Neural progenitor cell (in vitro differentiated cells): Measurements from ENCODE around the gene BMPR1A. TPM values are rescaled to one million over a fixed set of nuclear protein-coding genes. Genes with fewer than 3 reads are reported as not detected.

Experiments used
- DNase-seq: peaks from one replicate; pipeline ENCODE4 v3.0.0-alpha.2; 2016; ENCODE audit warnings: low spot score
- H2AFZ ChIP-seq: fragments of 200-600 bp; sonication (generic); replicated peaks from 2 replicates; pipeline ENCODE4 v1.6.1; 2016; ENCODE audit warnings: antibody characterized with exemption
- H3F3A ChIP-seq: fragments of 200-600 bp; sonication (generic); 2 replicates; pipeline ENCODE4 v1.6.1; 2016; ENCODE audit warnings: antibody characterized with exemption, low read depth
- H3K27ac ChIP-seq: fragments of 200-600 bp; sonication (generic); 2 replicates; pipeline ENCODE4 v1.5.1; 2016; ENCODE audit warnings: mild to moderate bottlenecking
- H3K27me3 ChIP-seq: fragments of 200-600 bp; sonication (generic); 2 replicates; pipeline ENCODE4 v1.6.1; 2016; ENCODE audit warnings: mild to moderate bottlenecking, moderate library complexity
- H3K36me3 ChIP-seq: fragments of 200-600 bp; sonication (generic); 2 replicates; pipeline ENCODE4 v1.5.1; 2016
- H3K4me1 ChIP-seq: fragments of 200-600 bp; sonication (generic); 2 replicates; pipeline ENCODE4 v1.6.1; 2016; ENCODE audit warnings: mixed run types
- H3K4me2 ChIP-seq: fragments of 200-600 bp; sonication (generic); 2 replicates; pipeline ENCODE4 v1.6.1; 2016
- H3K4me3 ChIP-seq: fragments of 200-600 bp; sonication (generic); 2 replicates; pipeline ENCODE4 v1.5.1; 2016
- H3K79me2 ChIP-seq: fragments of 200-600 bp; sonication (generic); 2 replicates; pipeline ENCODE4 v1.6.1; 2016; ENCODE audit warnings: low read depth
- H3K9ac ChIP-seq: fragments of 200-600 bp; sonication (generic); 2 replicates; pipeline ENCODE4 v1.6.1; 2016
- H3K9me3 ChIP-seq: fragments of 200-600 bp; sonication (generic); 2 replicates; pipeline ENCODE4 v1.5.1; 2016; ENCODE audit warnings: low read depth
- H4K20me1 ChIP-seq: fragments of 200-600 bp; sonication (generic); 2 replicates; pipeline ENCODE4 v1.6.1; 2016; ENCODE audit warnings: low read depth
- H3K27ac Mint-ChIP-seq: 3 replicates; pipeline ENCODE4 v1.8.0; 2021; ENCODE audit warnings: mixed read lengths
- H3K27me3 Mint-ChIP-seq: 2 replicates; pipeline ENCODE4 v1.8.0; 2022; ENCODE audit warnings: low read depth, mild to moderate bottlenecking, inconsistent platforms, moderate library complexity, mixed read lengths; ENCODE audit not compliant: insufficient read depth
- H3K36me3 Mint-ChIP-seq: 3 replicates; pipeline ENCODE4 v1.8.0; 2021; ENCODE audit warnings: mixed read lengths
- H3K4me1 Mint-ChIP-seq: 3 replicates; pipeline ENCODE4 v1.8.0; 2021; ENCODE audit warnings: mixed read lengths
- H3K4me3 Mint-ChIP-seq: 3 replicates; pipeline ENCODE4 v1.8.0; 2021; ENCODE audit warnings: mild to moderate bottlenecking, moderate library complexity, mixed read lengths
- H3K9me3 Mint-ChIP-seq: 3 replicates; pipeline ENCODE4 v1.8.0; 2020; ENCODE audit warnings: mixed read lengths
- CTCF ChIP-seq: fragments of 200-600 bp; sonication (generic); IDR thresholded peaks from 2 replicates; pipeline ENCODE4 v1.5.1; 2017; ENCODE audit warnings: antibody characterized with exemption, mild to moderate bottlenecking
- EZH2 ChIP-seq: fragments of 200-600 bp; sonication (generic); IDR thresholded peaks from 2 replicates; pipeline ENCODE4 v1.6.1; 2017; ENCODE audit warnings: antibody characterized with exemption, mild to moderate bottlenecking, moderate library complexity
- EZH2phosphoT487 ChIP-seq: fragments of 200-600 bp; sonication (generic); IDR thresholded peaks from 2 replicates; pipeline ENCODE4 v1.6.1; 2017; ENCODE audit warnings: antibody characterized with exemption
- total RNA-seq: library from RNA; depleted of rRNA; stranded (reverse); fragments of >200 nt; gene quantifications from 2 replicates; pipeline ENCODE4 v1.2.3, GENCODE V29; 2015; ENCODE audit warnings: low replicate concordance

The BMPR1A gene
- total RNA-seq, 1 donor from 2014 or later, result 76.2 TPM

- H3K4me2 ChIP-seq, result no peak overlapping the region
- no peak overlapping the region for H3K27ac ChIP-seq
- H3K27me3 ChIP-seq, result no peaks in the 10 kb centered on the region
- peaks cover 23% of the 10 kb centered on the region for H3K79me2 ChIP-seq
- Mint-ChIP-seq H3K4me3 (no peak overlapping the region), H3K4me1 (peaks cover 17% of the 10 kb centered on the region), H3K27me3 (no peaks in the 10 kb centered on the region), H3K36me3 (peaks cover 13% of the 10 kb centered on the region), H3K27ac (no peak overlapping the region), H3K9me3 (no peaks in the 10 kb centered on the region)
- H3K4me1 ChIP-seq, result no peaks in the 10 kb centered on the region
- H3K9ac ChIP-seq, result no peak overlapping the region
- peaks cover 7% of the 10 kb centered on the region for H3K36me3 ChIP-seq
- DNase-seq, result no peak
- TF ChIP-seq EZH2phosphoT487 (no peak), EZH2 (no peak), CTCF (no peak)
- peaks cover 33% of the 10 kb centered on the region for H4K20me1 ChIP-seq
- no peaks in the 10 kb centered on the region for H3K9me3 ChIP-seq
- no peak overlapping the region for H2AFZ ChIP-seq
- no peaks in the 10 kb centered on the region for H3F3A ChIP-seq
- H3K4me3 ChIP-seq, result no peak overlapping the region
These were observed 120.3 kb downstream of the BMPR1A start for GRCh38 chr10:86876748-86877147.

- TF ChIP-seq EZH2 (no peak), EZH2phosphoT487 (no peak), CTCF (no peak)
- Histone ChIP-seq H3K4me3 (no peak overlapping the region), H3K27me3 (no peaks in the 10 kb centered on the region), H3K9me3 (no peaks in the 10 kb centered on the region), H3K9ac (no peak overlapping the region), H4K20me1 (peaks cover 13% of the 10 kb centered on the region), H3K36me3 (peaks cover 7% of the 10 kb centered on the region), H3K4me1 (no peaks in the 10 kb centered on the region), H3F3A (no peaks in the 10 kb centered on the region), H2AFZ (no peak overlapping the region), H3K79me2 (peaks cover 14% of the 10 kb centered on the region), H3K27ac (no peak overlapping the region), H3K4me2 (no peak overlapping the region)
- Mint-ChIP-seq H3K36me3 (peaks cover 15% of the 10 kb centered on the region), H3K27me3 (peaks cover 3% of the 10 kb centered on the region), H3K4me1 (peaks cover 3% of the 10 kb centered on the region), H3K4me3 (no peak overlapping the region), H3K27ac (no peak overlapping the region), H3K9me3 (no peaks in the 10 kb centered on the region)
- no peak for DNase-seq
These were observed 122.7 kb downstream of the BMPR1A start for GRCh38 chr10:86878983-86879713.

GRCh38 chr10:86880971-86881370 is 124.6 kb downstream of the BMPR1A start:
- Histone ChIP-seq H3K9me3 (no peaks in the 10 kb centered on the region), H3K4me3 (no peak overlapping the region), H3K27ac (no peak overlapping the region), H3K27me3 (no peaks in the 10 kb centered on the region), H4K20me1 (peaks cover 23% of the 10 kb centered on the region), H3K4me1 (no peaks in the 10 kb centered on the region), H3F3A (no peaks in the 10 kb centered on the region), H3K79me2 (peaks cover 24% of the 10 kb centered on the region), H3K4me2 (no peak overlapping the region), H2AFZ (no peak overlapping the region), H3K36me3 (peaks cover 2% of the 10 kb centered on the region), H3K9ac (no peak overlapping the region)
- TF ChIP-seq CTCF (no peak), EZH2phosphoT487 (no peak), EZH2 (no peak)
- no peaks in the 10 kb centered on the region for H3K9me3 Mint-ChIP-seq
- H3K4me3 Mint-ChIP-seq, result no peak overlapping the region
- DNase-seq, result no peak
- no peak overlapping the region for H3K27ac Mint-ChIP-seq
- H3K4me1 Mint-ChIP-seq, result peaks cover 3% of the 10 kb centered on the region
- H3K27me3 Mint-ChIP-seq, result peaks cover 3% of the 10 kb centered on the region
- H3K36me3 Mint-ChIP-seq, result peaks cover 17% of the 10 kb centered on the region
